Measurements from ENCODE around the gene NDUFS3. TPM values are rescaled to one million over a fixed set of nuclear protein-coding genes. Genes with fewer than 3 reads are reported as not detected.
A peak's percentile ranks its signal among the peaks of the same experiment; 100 is the strongest.
"Not testable (repeated sequence)": the region's sequence is repeated elsewhere in the genome, so short reads cannot be mapped to it uniquely, and the experiment has no call there.

The NDUFS3 gene
- total RNA-seq, 1 donor from 2014 or later, result 151 TPM

DNA sequence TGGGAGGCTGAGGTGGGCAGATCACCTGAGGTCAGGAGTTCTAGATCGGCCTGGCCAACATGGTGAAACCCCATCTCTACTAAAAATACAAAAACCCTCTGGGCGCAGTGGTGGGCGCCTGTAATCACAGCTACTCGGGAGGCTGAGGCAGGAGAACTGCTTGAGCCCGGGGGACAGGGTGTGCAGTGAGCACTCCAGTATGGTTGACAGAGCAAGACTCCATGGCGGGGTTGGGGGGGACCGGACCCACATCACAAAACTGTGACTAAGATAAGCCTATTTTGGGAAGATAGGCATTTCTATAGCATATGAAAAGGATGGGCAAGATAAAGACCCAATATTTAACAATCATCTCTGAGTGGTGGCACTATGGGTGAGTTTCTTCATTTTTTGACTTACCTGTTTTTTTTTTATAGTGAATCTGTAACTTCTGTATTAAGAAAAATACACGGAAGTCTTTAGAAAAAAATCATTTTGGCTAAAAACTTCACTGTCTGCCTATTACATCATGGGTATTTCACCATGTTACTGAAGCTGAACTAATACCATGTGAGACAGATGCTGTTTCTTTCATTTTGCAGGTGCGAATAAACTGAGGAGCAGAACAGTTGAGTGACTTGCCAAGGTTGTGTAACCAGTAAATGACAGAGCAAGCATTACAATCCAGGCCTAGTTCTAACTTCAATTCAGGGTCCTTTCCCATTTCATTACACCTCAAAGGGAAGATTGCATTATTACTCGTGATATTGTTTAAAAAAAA lies 28.4 kb upstream of the NDUFS3 start:
- intact Hi-C loops (cut with micrococcal nuclease), result loop anchor here (5.0 to 10.0 kb wide), 2 partner anchors 217 to 286 kb away; partner anchors contain the start of gene FNBP4
- Mint-ChIP-seq H3K4me3 (peak overlapping the region; percentile 93), H3K27me3 (no peaks in the 10 kb centered on the region), H3K27ac (peak overlapping the region; percentile 17), H3K36me3 (ENCODE audit: low read depth) (peaks cover 35% of the 10 kb centered on the region), H3K4me1 (peaks cover 37% of the 10 kb centered on the region), H3K9me3 (no peaks in the 10 kb centered on the region)
- DNase-seq, result no peak

DNA sequence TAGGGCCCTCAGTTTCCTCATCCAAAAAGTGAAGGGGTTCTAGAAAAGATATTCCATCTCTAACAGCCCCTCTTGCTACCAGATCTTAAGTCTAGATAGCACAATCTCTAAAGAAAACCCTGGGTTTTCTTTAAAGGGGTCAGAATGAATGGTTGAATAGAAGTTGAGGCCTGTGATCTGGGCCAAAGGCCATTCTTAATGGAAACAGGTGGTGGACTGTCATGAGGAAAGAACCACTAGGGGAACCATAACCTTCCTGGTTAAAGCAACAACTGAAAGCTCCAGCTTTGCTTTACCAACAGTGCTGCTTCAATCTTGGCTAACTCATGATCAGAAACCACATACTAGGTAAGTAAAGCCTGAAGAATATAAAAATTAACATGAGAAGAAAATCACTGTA lies 27.8 kb upstream of the NDUFS3 start:
- Mint-ChIP-seq H3K4me3 (peak overlapping the region; percentile 93), H3K9me3 (no peaks in the 10 kb centered on the region), H3K36me3 (ENCODE audit: low read depth) (peaks cover 35% of the 10 kb centered on the region), H3K27ac (peak overlapping the region; percentile 95), H3K27me3 (no peaks in the 10 kb centered on the region), H3K4me1 (peaks cover 37% of the 10 kb centered on the region)
- intact Hi-C loops (cut with micrococcal nuclease), result loop anchor here (5.0 to 10.0 kb wide), 2 partner anchors 216 to 286 kb away; partner anchors contain the start of gene FNBP4
- DNase-seq, result peak; percentile 65

DNA sequence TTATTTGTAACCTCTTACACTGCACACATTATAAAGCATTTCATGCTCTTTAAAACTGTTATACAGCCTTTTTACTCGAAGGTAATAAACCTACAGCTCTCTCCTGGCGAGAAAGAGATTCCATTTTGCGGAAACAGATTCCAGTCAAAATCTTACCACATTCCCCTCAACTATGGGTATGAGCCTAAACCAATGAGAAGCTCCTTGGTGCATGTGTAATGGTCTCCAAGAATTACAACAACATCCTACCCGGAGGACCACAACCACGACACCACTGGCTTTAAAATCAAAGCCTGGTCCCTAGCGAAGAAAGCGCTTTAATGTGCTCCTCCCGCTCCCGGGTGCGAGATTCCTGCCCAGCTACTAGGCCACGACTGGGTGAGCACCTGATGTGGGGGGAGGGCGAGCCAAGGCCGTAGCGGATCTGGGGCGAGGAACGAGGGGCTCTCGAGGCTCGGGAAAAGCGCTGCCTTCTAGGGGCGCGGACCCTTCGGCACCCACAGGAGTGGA lies 26.8 kb upstream of the NDUFS3 start:
- H3K4me1 Mint-ChIP-seq, result peaks cover 35% of the 10 kb centered on the region
- H3K9me3 Mint-ChIP-seq, result no peaks in the 10 kb centered on the region
- no peak for DNase-seq
- intact Hi-C loops (cut with micrococcal nuclease), result loop anchor here (2.0 to 10.0 kb wide), 7 partner anchors 27 to 287 kb away; partner anchors contain the start of genes FNBP4, MTCH2 and PSMC3
- H3K4me3 Mint-ChIP-seq, result peak overlapping the region; percentile 93
- no peaks in the 10 kb centered on the region for H3K27me3 Mint-ChIP-seq
- H3K27ac Mint-ChIP-seq, result peak overlapping the region; percentile 95
- H3K36me3 Mint-ChIP-seq (ENCODE audit: low read depth), result peaks cover 32% of the 10 kb centered on the region

- DNase-seq, result peak; percentile 98
- Mint-ChIP-seq H3K27ac (peak within 1 kb of the TSS; percentile 95), H3K9me3 (no peaks in the 10 kb centered on the region), H3K36me3 (ENCODE audit: low read depth) (peaks cover 29% of the 10 kb centered on the region), H3K4me3 (peak within 1 kb of the TSS; percentile 93), H3K4me1 (peaks cover 32% of the 10 kb centered on the region), H3K27me3 (no peaks in the 10 kb centered on the region)
- intact Hi-C loops (cut with micrococcal nuclease), result loop anchor here (1.0 to 10.0 kb wide), 9 partner anchors 13 to 288 kb away; partner anchors contain the start of genes FNBP4, MTCH2, NDUFS3 and PSMC3
These were observed 26.1 kb upstream of the NDUFS3 start, which contains the start of gene CELF1 for GRCh38 chr11:47552566-47553405. Gene CELF1 (minus strand): TSS chr11:47553132. CDS start chr11:47499523, 53,609 bp downstream.

DNA sequence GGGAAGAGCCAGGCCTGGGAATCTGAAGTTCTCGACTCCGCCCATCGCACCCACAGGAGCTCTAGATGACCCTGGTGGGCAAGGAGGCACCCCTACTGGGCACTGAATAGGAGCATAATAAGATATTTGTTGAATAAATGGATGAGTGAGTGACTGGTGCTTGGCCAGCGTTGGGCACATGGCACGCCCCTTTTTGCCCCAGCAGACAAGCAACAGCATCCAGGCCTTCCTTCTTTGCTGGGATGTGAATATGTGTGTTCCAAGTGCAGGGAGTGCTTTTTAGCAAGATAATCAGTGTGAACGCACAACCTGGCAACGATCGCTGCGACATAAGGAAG lies 25.5 kb upstream of the NDUFS3 start:
- intact Hi-C loops (cut with micrococcal nuclease), result loop anchor here (1.0 to 10.0 kb wide), 9 partner anchors 12 to 289 kb away; partner anchors contain the start of genes FNBP4, MTCH2, NDUFS3 and PSMC3
- no peaks in the 10 kb centered on the region for H3K9me3 Mint-ChIP-seq
- H3K27me3 Mint-ChIP-seq, result no peaks in the 10 kb centered on the region
- H3K4me1 Mint-ChIP-seq, result peaks cover 28% of the 10 kb centered on the region
- peak overlapping the region; percentile 93 for H3K4me3 Mint-ChIP-seq
- peak overlapping the region; percentile 85 for H3K27ac Mint-ChIP-seq
- DNase-seq, result no peak
- H3K36me3 Mint-ChIP-seq (ENCODE audit: low read depth), result peaks cover 25% of the 10 kb centered on the region

GRCh38 chr11:47557004-47557403 lies 21.9 kb upstream of the NDUFS3 start:
- H3K4me1 Mint-ChIP-seq, result peaks cover 11% of the 10 kb centered on the region
- H3K36me3 Mint-ChIP-seq (ENCODE audit: low read depth); H3K4me3 Mint-ChIP-seq; H3K9me3 Mint-ChIP-seq; DNase-seq; H3K27ac Mint-ChIP-seq; H3K27me3 Mint-ChIP-seq: not testable (repeated sequence)
- intact Hi-C loops (cut with micrococcal nuclease), result loop anchor here (10.0 kb wide), 1 partner anchor 292 kb away; no protein-coding TSS in a partner anchor

GRCh38 chr11:47558695-47559094 lies 20.2 kb upstream of the NDUFS3 start:
- Mint-ChIP-seq H3K4me3 (no peak overlapping the region), H3K27me3 (no peaks in the 10 kb centered on the region), H3K9me3 (no peaks in the 10 kb centered on the region), H3K27ac (no peak overlapping the region), H3K36me3 (ENCODE audit: low read depth) (peaks cover 3% of the 10 kb centered on the region), H3K4me1 (peaks cover 12% of the 10 kb centered on the region)
- no peak for DNase-seq
- intact Hi-C loops (cut with micrococcal nuclease), result loop anchor here (10.0 kb wide), 1 partner anchor 294 kb away; no protein-coding TSS in a partner anchor

- no peak overlapping the region for H3K27ac Mint-ChIP-seq
- no peaks in the 10 kb centered on the region for H3K27me3 Mint-ChIP-seq
- no peak for DNase-seq
- no peak overlapping the region for H3K4me3 Mint-ChIP-seq
- H3K9me3 Mint-ChIP-seq, result no peaks in the 10 kb centered on the region
- H3K4me1 Mint-ChIP-seq, result peaks cover 10% of the 10 kb centered on the region
- H3K36me3 Mint-ChIP-seq (ENCODE audit: low read depth), result peaks cover 3% of the 10 kb centered on the region
- intact Hi-C loops (cut with micrococcal nuclease), result no loop called here
These were observed 18.4 kb upstream of the NDUFS3 start for GRCh38 chr11:47560426-47560825.

GRCh38 chr11:47562393-47562792 lies 16.5 kb upstream of the NDUFS3 start:
- H3K9me3 Mint-ChIP-seq; H3K27me3 Mint-ChIP-seq; H3K27ac Mint-ChIP-seq; DNase-seq; H3K4me3 Mint-ChIP-seq; H3K36me3 Mint-ChIP-seq (ENCODE audit: low read depth); intact Hi-C loops (cut with micrococcal nuclease): not testable (repeated sequence)
- H3K4me1 Mint-ChIP-seq, result peaks cover 16% of the 10 kb centered on the region

GRCh38 chr11:47564366-47564765 lies 14.5 kb upstream of the NDUFS3 start:
- H3K36me3 Mint-ChIP-seq (ENCODE audit: low read depth); H3K9me3 Mint-ChIP-seq; intact Hi-C loops (cut with micrococcal nuclease); DNase-seq; H3K27me3 Mint-ChIP-seq: not testable (repeated sequence)
- Mint-ChIP-seq H3K27ac (peak overlapping the region; percentile 11), H3K4me3 (peak overlapping the region; percentile 89), H3K4me1 (peaks cover 16% of the 10 kb centered on the region)

- Mint-ChIP-seq H3K27me3 (no peaks in the 10 kb centered on the region), H3K36me3 (ENCODE audit: low read depth) (peaks cover 15% of the 10 kb centered on the region), H3K4me3 (peak overlapping the region; percentile 89), H3K27ac (peak overlapping the region; percentile 87), H3K9me3 (no peaks in the 10 kb centered on the region), H3K4me1 (peaks cover 16% of the 10 kb centered on the region)
- DNase-seq, result no peak
- intact Hi-C loops (cut with micrococcal nuclease), result loop anchor here (1.0 kb wide), 2 partner anchors 12 to 13 kb away; partner anchors contain the start of genes CELF1 and KBTBD4
These were observed 13.9 kb upstream of the NDUFS3 start for GRCh38 chr11:47564933-47565339.

DNA sequence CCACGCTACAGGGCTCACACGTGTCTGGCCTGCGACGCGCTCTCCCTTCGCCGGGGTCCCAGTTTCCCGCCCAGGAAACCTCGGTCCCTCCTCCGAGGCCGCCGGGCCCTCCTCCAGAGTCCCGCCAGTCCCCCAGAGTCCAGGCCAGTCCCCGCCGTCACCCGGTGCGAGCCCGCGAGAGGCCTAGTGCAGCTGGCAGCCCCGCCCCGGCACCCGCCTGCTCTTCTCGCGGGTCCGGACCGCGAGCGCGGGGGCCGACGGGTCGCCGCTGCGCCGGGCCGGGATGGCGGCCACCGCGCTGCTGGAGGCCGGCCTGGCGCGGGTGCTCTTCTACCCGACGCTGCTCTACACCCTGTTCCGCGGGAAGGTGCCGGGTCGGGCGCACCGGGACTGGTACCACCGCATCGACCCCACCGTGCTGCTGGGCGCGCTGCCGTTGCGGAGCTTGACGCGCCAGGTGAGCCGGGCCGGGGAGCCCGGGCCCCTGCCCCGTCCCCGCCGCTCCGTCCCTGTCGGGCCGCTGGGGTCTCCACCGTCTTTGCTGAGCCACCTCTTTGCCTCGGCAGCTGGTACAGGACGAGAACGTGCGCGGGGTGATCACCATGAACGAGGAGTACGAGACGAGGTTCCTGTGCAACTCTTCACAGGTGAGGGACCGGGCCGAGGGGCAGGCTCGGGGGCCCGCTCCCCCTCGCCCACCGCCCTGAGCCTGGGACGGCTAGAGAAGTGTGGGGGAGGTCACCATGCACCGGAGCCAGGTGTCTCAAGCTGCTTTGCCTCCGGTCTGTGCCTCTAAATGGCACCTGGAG lies 13.3 kb upstream of the NDUFS3 start, which contains the start of gene PTPMT1:
Gene PTPMT1 (plus strand): TSS at position 260 of the 809 bp plus-strand sequence. CDS start 24 bp downstream, at position 284.
- DNase-seq, result peak; percentile 92
- H3K9me3 Mint-ChIP-seq, result no peaks in the 10 kb centered on the region
- no peaks in the 10 kb centered on the region for H3K27me3 Mint-ChIP-seq
- intact Hi-C loops (cut with micrococcal nuclease), result loop anchor here (1.0 kb wide), 2 partner anchors 12 to 13 kb away; partner anchors contain the start of genes CELF1 and KBTBD4
- H3K4me3 Mint-ChIP-seq, result peak within 1 kb of the TSS; percentile 89
- H3K36me3 Mint-ChIP-seq (ENCODE audit: low read depth), result peaks cover 19% of the 10 kb centered on the region
- H3K4me1 Mint-ChIP-seq, result peaks cover 16% of the 10 kb centered on the region
- peak within 1 kb of the TSS; percentile 87 for H3K27ac Mint-ChIP-seq

Measured in activated CD4-positive, alpha-beta T cell treated with anti-CD3 and anti-CD28 coated beads, Interleukin-2, amount 10 ng/mL, durations not matched to agents 24 days and 14 days (primary cell).